Kidney capillary endothelial cell (primary cell): ENCODE data around the gene ERCC6L.
"Not testable (repeated sequence)": the region's sequence is repeated elsewhere in the genome, so short reads cannot be mapped to it uniquely, and the experiment has no call there.

Experiments used
- DNase-seq: peaks from one replicate; pipeline ENCODE4 v3.0.0-alpha.2; 2018; ENCODE audit warnings: low spot score

Gene ERCC6L

DNA sequence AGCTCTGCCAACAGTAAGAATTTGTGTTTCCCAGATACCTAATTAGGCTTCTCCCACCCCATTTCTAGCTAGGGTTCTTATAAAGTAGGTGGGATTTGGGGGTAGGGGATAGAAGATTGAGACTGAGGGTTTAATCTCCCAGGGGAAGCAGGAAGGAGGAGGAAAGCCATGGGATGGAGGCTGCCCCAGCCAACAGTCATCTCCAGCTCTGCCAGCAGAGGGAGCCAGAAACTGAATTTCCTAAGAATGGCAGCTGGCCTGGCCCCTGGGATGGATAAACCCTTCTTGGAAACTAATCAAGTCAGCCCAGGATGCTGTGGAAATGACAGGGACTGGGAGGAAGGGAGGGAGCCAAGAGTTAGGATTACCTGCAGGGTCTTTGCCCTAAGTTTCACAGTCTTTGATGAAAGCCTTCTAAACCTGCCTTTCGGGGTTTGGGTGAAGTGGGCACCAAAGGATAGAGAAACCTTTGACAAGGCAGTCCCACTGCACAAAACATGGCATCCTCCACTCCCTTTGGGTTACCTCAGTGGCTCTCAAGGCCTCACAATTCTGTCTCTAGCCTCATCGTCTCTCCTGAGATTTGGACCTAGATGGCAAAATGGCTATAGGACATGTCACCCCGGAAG lies 6.7 kb upstream of the ERCC6L start:
- peak; percentile 52 for DNase-seq

DNA sequence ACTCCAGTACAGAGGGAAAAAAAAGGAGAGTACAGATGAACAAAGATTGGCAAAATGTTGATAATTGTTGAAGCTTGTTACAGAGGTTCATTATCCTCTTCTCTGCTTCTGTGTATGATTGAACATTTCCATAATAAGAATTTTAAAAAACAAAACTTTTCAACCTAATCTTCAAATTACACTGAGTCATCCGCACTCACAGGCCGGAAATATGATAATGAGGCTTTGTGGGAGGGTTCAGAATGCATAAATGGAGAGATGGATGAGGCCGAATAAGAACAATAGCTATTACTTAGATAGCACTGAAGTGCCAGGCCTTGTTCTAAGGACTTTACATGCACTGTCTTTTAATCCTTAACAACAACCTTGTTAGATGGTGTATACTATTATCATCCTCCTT lies 4.6 kb upstream of the ERCC6L start:
- peak; percentile 13 for DNase-seq

DNA sequence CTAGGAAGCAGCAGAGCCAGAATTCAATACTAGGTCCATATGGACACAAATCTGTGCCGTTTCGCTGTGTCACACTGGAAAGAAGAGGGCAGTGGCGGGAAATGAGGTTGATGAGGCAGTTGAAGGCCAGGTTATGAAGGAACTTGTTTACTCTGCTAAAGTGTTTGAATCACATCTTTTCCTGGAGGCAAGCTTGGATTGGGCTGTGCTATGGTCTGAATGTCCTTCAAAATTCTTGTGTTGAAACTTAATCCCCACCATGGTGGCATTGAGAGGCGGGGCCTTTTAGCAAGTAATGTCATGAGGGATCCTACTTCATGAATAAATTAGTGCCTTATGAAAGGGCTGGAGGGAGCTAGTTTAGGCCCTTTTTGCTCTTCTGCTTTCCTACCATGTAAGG lies 2.1 kb upstream of the ERCC6L start:
- no peak for DNase-seq

DNA sequence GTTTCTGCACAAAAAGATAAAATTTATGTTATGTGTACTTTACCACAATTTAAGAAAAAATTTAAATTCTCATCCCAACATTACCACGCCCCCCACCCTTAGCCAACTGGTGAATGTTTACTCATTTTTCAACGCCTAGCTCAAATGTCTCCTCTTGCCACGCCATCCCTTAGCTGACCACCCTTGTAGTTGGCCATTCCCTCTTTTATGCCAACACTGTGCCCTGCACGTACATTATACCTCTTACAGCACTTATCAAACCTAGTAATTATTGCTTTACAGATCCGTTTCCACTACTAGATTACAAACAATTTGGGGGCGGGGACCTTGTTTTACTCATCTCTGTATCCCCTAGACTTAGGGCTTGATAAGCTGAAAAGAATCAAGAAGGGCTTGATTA lies 644 bp downstream of the ERCC6L start:
- no peak for DNase-seq

DNA sequence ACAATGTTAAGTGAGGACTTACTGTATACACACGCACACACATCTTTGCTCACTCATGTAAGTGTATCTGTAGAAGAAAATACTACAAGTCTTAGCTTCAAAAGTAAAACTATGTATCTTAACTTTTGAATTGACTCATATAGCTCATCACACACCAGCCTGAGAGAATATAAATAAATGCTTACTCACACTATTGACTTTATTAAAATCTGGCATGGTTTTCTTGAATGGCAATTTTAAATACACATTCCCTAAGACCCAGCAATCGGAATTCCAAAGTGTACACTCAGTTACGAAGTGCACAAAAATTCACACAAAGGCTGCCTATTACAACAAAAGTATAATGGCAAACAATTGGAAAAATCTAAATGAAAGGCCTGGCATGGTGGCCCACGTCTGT lies 2.0 kb downstream of the ERCC6L start:
- DNase-seq, result no peak

DNA sequence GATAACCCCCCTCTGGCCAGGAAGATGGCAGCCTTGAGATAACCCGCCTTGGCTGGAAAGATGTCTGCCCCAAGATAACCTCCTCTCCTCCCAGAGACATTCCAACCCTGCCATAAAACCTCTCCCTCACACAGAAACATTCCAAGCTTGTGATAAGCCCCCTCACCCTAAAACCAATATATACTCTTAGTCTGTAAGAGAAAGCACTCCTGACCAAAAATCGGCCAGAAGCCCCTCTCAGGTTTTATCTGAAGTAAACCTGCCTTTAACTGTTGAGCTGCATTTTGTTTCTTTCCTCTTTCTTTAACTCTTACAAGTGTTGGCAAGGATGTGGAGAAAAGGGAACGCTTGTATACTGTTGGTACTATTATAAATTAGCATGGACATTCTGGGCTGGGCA lies 8.5 kb downstream of the ERCC6L start:
- no peak for DNase-seq

DNA sequence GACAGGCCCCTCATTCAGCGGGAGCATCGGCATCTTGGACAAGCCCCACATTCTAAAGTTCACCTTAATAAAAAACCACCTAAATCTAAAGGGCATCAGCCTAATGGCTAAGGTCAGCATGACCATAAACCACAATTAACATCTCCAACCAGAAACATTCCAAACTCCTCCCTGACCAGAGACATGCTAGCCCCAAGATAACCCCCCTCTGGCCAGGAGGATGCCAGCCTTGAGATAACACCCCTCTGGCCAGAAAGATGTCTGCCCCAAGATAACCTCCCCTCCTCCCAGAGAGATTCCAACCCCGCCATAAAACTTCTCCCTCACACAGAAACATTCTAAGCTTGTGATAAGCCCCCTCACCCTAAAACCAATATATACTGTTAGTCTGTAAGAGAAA lies 18.5 kb downstream of the ERCC6L start:
- DNase-seq, result not testable (repeated sequence)

DNA sequence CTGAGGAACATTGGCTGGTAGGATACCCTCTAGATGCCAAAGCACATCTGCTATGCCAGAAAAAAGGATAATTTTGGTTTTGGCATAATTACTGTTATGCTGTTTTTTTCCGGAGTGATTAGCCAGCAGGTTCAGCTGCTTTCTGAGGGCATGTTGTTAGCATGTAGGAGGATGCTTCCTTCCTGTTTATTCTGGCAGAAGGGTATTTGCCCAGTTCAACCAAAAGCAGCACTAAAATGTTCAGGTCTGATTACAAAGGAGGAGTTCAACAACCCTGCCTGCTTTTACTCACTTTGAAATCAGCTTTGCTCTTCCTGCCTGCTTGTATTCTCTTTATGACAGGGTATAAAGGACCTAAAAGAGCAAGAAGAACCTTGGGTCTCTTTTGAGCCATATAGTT lies 21.9 kb downstream of the ERCC6L start:
- DNase-seq, result no peak

DNA sequence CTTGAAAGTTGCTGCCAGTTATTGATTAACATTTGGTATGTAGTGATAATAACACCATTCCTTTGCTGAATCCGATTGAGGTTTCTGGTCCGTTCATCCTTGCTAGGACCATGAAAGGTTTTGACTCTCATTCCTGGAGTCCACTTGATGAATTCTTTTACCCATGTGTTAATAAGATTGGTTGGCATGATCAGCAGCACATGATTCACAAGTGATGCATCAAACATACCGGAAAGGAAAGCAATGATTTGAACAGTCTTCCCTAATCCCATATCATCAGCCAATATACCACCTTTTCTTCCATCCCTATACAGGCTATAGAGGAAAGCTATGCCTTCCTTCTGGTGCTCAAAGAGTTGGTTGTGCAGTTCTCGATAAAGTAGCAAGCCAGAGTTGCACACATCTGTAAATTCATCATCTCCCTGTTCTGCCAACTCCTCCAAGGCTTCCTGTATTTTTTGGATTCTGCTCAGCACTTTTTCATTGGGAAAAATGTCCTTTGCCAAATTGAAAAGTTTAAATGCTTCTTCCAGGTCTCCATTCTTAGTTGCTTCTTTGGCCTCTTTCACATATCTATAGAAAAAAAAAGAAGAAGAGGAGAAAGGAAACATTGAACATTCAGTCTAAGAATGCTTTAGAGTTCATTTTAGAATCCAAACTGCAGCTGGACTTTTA lies 30.6 kb downstream of the ERCC6L start:
- DNase-seq, result no peak

DNA sequence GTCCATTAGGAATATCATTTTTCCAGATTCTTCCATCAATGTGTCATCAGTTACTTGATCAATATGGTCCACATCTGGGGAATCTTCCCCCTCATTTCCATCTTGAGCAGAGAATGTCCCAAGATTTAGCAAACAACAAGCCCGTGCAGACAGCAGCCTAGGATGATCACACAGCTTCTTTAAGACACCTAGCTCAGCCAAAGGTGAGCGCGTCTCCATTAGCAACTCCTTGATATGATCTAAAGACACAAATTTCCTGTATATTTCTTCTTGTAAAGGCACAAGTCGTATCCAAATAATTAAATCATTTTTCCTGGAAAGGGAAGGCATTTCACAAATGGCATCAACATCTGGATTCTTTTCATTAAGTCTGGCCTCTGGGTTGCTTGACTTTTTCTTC lies 31.5 kb downstream of the ERCC6L start:
- DNase-seq, result no peak

DNA sequence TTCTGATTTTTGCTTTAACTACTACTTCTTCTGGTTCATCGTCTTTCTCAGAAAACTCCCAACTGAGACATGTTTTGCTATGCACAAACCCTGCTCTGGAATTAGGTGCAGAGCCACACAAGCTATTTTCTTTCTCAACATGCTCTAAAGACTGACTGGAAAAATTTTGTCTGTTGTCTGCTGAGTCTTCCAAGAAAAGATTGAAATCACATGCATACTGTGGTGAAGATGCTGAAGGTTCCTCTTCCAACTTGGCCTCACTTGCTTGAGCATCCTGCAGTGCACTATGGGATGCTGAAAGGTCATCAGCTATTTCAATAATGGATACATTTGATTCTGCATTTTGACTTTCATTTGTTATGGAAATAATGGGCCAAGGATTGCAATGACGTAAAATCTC lies 33.1 kb downstream of the ERCC6L start:
- no peak for DNase-seq

DNA sequence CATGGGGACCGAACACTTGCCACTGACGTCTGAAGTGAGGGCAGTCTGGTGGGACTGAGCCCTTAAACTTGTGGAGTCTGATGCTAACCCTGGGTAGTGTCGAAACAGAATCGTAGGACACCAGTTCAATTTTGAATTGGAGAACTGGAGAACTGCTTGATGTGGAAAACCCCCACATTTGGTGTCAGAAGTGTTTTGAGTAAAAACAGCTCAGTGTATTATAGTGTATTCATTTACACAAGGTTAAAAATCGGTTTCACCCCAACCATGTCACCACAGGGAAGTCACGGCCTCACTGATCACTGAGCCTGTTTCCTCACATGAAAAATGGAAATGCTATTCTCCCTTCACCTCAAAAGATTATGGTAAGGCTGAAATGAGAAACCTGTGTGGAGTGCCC lies 35.4 kb downstream of the ERCC6L start:
- DNase-seq, result no peak

DNA sequence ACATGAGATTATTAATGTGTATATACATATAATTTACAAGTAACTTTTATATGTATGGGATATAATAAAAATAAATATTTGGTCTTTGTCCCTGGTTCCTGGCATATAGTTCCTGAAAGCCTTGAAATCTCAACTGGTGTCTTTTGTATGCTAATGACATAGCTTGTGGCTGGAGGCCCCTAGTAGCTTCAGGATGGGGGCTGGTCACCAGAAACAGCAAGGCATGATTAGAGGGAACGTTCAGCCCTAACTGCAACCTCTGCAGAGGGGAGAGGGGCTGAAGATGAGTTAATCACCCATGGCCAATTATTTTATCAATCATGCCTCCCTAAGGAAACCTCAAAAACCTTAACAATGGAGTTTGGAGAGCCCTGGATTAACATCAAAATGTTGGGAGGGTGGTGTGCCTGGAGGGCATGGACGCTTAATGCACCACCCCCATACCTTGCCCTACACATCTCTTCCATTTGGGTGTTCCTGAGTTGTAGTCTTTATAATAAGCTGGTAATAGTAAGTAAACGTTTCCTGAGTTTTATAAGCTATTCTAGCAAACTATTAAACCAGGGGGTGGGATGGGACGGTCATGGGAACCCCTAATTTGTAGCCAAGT lies 35.9 kb downstream of the ERCC6L start:
- DNase-seq, result no peak

DNA sequence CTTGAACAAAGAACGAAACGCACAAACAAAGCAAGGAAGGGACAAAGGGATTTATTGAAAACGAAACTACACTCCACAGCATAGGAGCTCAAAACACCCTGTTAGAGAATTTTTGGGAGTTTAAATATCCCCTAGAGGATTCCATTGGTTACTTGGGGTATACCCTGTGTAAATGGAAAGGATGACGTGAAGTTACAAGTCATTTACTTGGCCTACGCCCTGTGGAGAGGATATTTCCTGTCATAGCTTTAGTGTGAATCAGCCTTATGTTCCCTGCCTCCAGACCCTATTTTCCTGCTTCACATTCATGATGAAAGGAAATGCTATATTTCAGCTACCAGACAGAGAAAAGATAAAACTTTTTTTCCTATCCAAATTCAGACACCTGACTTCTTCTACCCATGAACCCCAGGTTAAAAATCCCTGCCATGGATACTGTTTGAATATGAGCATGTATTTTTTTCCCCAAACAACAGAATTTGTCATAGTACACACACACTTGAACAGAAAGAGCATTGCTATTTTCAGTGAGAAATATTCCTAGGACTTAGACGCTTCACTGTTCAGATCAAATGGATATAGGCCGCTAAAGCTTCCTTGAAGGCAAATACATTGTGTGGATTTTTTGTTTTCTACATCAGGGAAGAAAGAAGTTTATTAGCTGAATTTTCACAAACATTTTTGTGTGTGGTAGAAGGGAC lies 36.8 kb downstream of the ERCC6L start:
- DNase-seq, result peak; percentile 44

DNA sequence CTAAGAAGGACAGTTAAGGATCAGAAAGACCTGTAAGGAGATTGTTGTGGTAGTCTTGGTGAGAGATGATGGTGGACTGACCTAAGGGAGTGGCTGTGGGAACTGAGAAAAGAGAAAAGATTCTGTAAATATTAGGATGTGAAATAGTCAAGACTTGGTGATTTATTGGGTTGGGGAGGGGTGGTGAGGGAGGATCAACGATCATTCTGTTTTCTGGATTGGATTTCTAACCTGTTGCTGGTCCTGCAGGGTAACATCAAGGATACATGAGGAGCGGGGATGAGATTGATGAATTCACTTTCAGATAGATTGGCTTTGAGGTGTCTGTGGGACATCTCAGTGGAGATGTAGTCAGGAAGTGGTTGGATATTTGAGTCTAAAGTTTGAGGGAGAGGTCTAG lies 55.9 kb downstream of the ERCC6L start:
- DNase-seq, result no peak

DNA sequence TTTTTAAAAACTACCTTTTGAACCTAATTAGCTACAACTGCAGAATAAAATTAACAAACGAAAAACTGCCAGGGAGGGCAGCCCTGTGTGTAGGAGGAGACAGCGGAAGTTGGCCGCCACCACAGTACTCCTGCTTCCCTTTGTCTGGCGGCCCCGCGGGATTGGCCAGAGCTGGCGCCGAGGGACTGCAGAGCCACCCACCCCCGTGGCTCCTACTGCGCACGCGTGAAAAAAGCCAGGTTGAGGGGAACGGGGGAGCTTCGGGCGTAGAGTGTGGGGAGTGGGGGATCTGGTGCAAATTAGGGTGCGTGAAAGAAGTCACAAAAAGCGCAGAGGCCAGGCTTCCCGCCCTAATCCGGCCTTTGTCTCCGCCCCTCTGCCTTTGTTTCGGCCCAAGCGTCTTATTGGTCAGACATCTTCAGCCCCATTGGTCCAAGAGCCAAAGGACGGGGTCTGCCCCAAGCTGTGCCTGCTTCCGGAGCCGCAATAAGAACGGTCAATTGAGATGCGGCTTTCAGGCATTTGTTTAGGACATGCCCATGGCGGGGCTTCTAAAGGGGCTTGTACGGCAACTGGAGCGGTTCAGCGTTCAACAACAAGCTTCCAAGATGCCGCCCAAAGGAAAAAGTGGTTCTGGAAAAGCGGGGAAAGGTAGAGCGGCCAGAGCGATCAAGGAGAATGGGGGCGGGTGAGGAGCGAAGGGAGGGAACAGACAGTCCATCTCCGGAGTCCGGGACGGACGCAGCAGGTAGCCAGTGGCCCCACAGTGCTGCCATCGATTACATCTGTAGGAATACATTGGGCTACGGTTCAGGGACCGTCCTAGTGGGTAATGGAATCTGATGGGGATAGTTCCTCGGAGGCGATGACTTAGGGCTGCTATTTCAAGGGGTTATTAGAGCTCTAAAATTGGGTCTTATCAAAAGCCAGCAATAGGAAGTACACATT lies 57.4 kb downstream of the ERCC6L start, which contains the start of gene PIN4:
TSS of gene PIN4 (plus strand) at position 580 of the 948 bp plus-strand sequence. CDS start at position 609, 29 bp downstream.
- DNase-seq, result peak; percentile 90

DNA sequence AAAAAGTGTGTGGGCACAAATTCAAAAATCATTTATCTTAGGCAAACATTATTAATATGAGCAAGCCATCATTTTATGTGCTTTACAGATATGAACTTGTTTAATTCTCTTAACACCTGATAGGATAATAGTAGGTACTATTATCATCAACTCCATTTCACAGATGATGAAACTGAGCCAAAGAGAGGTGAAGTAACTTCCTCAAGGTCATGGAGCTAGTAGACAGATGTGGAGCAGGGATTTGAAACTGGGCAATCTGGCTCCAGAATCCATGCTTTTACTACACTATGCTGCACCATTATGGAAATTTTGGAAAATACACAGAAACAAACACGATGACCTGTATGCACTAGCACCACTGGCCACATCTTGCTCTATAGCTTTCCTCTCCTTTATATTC lies 58.3 kb downstream of the ERCC6L start:
- DNase-seq, result no peak

DNA sequence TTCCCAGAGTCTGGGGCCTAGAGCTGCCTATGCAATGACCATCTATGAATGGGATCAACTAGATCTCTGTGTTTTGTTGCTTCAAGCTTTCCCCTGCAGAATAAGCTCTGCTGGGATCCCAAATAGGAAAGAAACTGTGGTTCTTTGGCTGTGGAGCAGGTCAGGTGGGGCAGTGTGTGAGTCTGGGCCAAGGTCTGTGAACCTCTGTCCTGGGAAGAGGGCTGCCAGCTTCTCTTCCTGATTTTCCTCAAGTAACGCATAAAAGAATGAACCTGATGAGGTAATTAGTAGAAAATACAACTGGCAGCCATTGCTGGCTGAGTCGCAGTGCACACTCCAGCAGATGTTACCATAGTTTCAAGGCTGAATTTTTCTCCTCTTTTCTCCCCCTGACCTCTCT lies 61.8 kb downstream of the ERCC6L start:
- DNase-seq, result no peak

DNA sequence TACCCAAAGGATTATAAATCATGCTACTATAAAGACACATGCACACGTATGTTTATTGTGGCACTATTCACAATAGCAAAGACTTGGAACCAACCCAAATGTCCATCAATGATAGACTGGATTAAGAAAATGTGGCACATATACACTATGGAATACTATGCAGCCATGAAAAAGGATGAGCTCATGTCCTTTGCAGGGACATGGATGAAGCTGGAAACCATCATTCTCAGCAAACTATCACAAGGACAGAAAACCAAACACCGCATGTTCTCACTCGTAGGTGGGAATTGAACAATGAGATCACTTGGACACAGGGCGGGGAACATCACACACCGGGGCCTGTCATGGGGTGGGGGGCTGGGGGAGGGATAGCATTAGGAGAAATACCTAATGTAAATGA lies 62.5 kb downstream of the ERCC6L start:
- not testable (repeated sequence) for DNase-seq

DNA sequence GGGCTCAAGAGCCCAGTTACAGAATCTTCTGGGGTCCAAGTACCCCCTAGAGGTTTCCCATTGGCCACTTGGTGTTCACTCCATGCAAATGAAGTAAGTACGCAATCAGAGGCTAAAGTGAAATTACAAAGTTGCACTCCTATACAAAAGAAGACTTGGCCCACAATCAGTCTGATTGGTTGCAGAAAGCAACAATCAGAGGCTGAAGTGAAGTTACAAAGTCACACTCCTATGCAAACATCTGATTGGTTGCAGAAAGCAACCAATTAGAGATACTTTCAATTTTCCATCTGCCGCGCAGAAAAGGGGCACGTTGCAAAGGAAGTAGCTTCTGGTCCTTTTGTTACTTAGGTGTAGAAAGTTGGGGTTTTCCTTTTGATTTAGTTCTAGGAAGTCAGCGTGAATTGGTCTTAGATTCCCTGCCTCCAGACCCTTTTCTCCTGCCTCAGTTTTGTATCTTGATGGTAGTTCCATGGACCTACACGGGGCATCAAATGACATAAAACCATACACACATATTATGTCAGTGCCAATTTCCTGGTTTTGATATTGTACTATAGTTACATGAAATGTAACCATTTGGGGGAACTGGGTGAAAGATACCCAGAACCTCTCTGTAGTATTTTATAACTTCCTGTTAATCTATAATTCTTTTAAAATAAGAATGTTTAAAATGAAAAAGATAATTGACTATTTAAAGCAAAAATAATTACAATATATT lies 69.7 kb downstream of the ERCC6L start:
- no peak for DNase-seq

DNA sequence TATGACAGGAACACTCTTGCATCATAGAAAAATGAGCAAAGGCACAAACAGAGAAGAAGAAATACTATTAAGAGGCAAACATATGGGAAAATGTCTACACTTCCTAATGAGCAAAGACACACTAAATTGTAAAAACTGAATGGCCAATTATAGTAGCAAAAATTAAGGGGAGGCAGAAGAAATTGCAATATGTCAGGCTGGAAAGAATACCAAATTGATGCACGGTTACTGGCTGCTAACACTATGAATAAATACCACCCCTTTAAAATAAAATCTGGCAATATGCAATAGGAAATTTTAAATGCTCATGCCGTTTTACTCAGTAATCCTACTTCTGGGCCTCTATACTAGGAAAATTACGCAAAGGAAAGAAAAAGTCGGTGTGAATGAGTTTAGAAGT lies 73.3 kb downstream of the ERCC6L start:
- DNase-seq, result no peak
